K562 (cell line): ENCODE results near the gene KLRB1. TPM values are rescaled to one million over a fixed set of nuclear protein-coding genes. Genes with fewer than 3 reads are reported as not detected.

Experiments used
- GATAD2B ChIP-seq: fragments of 450-650 bp; IDR thresholded peaks from 2 replicates; pipeline ENCODE4 v1.6.1; 2017; ENCODE audit warnings: mild to moderate bottlenecking, borderline replicate concordance
- HDAC6 ChIP-seq: IDR thresholded peaks from 2 replicates; pipeline ENCODE4 v1.6.1; 2012; ENCODE audit warnings: low read depth, mild to moderate bottlenecking, control low read depth, inconsistent platforms, low read length, moderate library complexity
- HNRNPLL ChIP-seq: fragments of 200-400 bp; formaldehyde crosslinking; IDR thresholded peaks from 2 replicates; pipeline ENCODE4 v1.6.1; 2017; ENCODE audit warnings: low read length, low read depth, mild to moderate bottlenecking; ENCODE audit not compliant: poor library complexity, severe bottlenecking
- POLR2B ChIP-seq: fragments of 450-650 bp; IDR thresholded peaks from 2 replicates; pipeline ENCODE4 v1.6.1; 2018; ENCODE audit warnings: low read depth; ENCODE audit not compliant: partially characterized antibody
- POU5F1 ChIP-seq: fragments of 150-350 bp; IDR thresholded peaks from 2 replicates; pipeline ENCODE4 v1.6.1; 2014; ENCODE audit warnings: borderline replicate concordance, low read length, low read depth, mild to moderate bottlenecking; ENCODE audit not compliant: partially characterized antibody
- SAP30 ChIP-seq: fragments of 200-600 bp; sonication (generic); IDR thresholded peaks from 2 replicates; pipeline ENCODE4 v1.6.1; 2012; ENCODE audit warnings: borderline replicate concordance, low read depth, mild to moderate bottlenecking, moderate library complexity, low read length, control low read depth, inconsistent platforms; ENCODE audit not compliant: insufficient read depth, poor library complexity, severe bottlenecking
- SNRNP70 ChIP-seq: fragments of 200-400 bp; formaldehyde crosslinking; optimal IDR thresholded peaks from 2 replicates; pipeline ENCODE3; 2017; ENCODE audit warnings: low read depth, low read length
- SOX6 ChIP-seq: fragments of 450-650 bp; IDR thresholded peaks from 2 replicates; pipeline ENCODE4 v1.6.1; 2014; ENCODE audit warnings: mild to moderate bottlenecking
- TBL1XR1 ChIP-seq, 2 experiments: IDR thresholded peaks; 2 replicates each; pipeline ENCODE4 v1.6.1; 2012; ENCODE audit warnings: improper control_type of control experiment in 2 of 2, low read length in 2 of 2, mild to moderate bottlenecking in 1 of 2
- ZBTB7A ChIP-seq: IDR thresholded peaks from 2 replicates; pipeline ENCODE4 v1.6.1; 2011; ENCODE audit warnings: low read depth, mild to moderate bottlenecking, low read length, moderate library complexity, borderline replicate concordance; ENCODE audit not compliant: control insufficient read depth
- ZNF232 ChIP-seq: sonication (generic); formaldehyde crosslinking; IDR thresholded peaks from 2 replicates; pipeline ENCODE4 v1.8.0; 2022; ENCODE audit warnings: mild to moderate bottlenecking, missing genetic modification reagents
- ZNF436 ChIP-seq: fragments of 250-450, 450-650 bp; sonication (Bioruptor Pico); formaldehyde crosslinking; IDR thresholded peaks from 2 replicates; pipeline ENCODE4 v1.7.0; 2020; ENCODE audit warnings: mild to moderate bottlenecking
- ZNF589 ChIP-seq: fragments of 200-800 bp; sonication (Bioruptor generic); IDR thresholded peaks from 2 replicates; pipeline ENCODE4 v1.6.1; 2016; ENCODE audit warnings: low read depth, missing genetic modification characterization, missing compliant biosample characterization
- polyA plus RNA-seq, 8 experiments: library from polyadenylated mRNA; depleted of rRNA in 4 of 8; stranded (reverse) in 5 of 8; unstranded in 3 of 8; fragments of >200 nt; fragmentation: Nextera tagmentation in 2 of 8; fragmentation: Illumina TruSeq in 1 of 8; extraction: Ambion mirVana in 2 of 8; extraction: Trizol in 1 of 8; gene quantifications; 2 replicates each; pipeline versions ENCODE4 v1.2.1 to v1.2.3, GENCODE V29; 2011 to 2014; ENCODE audit warnings: inconsistent platforms in 1 of 8, missing spikeins in 1 of 8
- total RNA-seq, 7 experiments: library from RNA; depleted of rRNA in 6 of 7; stranded (reverse); fragments of >200 nt in 6 of 7; fragmentation: Illumina TruSeq in 2 of 7; extraction: Trizol in 2 of 7; gene quantifications; 2 replicates each; pipeline versions ENCODE4 v1.2.1 to v1.2.3, GENCODE V29; 2011 to 2021; ENCODE audit warnings: low replicate concordance in 1 of 7
- TF ChIP-seq, protein P1 (sequence below): fragments of 450-650 bp; formaldehyde crosslinking; IDR thresholded peaks from 2 replicates; pipeline ENCODE4 v1.4.0; 2020; ENCODE audit warnings: mild to moderate bottlenecking, moderate library complexity
- TF ChIP-seq, protein P2 (sequence below): fragments of 450-650 bp; IDR thresholded peaks from 2 replicates; pipeline ENCODE4 v1.6.1; 2016; ENCODE audit warnings: low read depth, mild to moderate bottlenecking, moderate library complexity
- TF ChIP-seq, protein P3 (sequence below): fragments of 450-650 bp; IDR thresholded peaks from 2 replicates; pipeline ENCODE4 v1.6.1; 2016; ENCODE audit warnings: borderline replicate concordance
- TF ChIP-seq, protein P4 (sequence below): sonication (generic); formaldehyde crosslinking; IDR thresholded peaks from 2 replicates; pipeline ENCODE4 v1.8.0; 2022; ENCODE audit warnings: mild to moderate bottlenecking, missing genetic modification reagents
- TF ChIP-seq, protein P5 (sequence below): fragments of 200-800 bp; sonication (Bioruptor generic); IDR thresholded peaks from 2 replicates; pipeline ENCODE4 v1.6.1; 2017; ENCODE audit warnings: missing genetic modification characterization, missing compliant biosample characterization

The KLRB1 gene
- total and polyA plus RNA-seq, 9 of the 15 experiments (the other 6 are each of a cell fraction or from before 2014, with no cell fraction given) = not detected

DNA sequence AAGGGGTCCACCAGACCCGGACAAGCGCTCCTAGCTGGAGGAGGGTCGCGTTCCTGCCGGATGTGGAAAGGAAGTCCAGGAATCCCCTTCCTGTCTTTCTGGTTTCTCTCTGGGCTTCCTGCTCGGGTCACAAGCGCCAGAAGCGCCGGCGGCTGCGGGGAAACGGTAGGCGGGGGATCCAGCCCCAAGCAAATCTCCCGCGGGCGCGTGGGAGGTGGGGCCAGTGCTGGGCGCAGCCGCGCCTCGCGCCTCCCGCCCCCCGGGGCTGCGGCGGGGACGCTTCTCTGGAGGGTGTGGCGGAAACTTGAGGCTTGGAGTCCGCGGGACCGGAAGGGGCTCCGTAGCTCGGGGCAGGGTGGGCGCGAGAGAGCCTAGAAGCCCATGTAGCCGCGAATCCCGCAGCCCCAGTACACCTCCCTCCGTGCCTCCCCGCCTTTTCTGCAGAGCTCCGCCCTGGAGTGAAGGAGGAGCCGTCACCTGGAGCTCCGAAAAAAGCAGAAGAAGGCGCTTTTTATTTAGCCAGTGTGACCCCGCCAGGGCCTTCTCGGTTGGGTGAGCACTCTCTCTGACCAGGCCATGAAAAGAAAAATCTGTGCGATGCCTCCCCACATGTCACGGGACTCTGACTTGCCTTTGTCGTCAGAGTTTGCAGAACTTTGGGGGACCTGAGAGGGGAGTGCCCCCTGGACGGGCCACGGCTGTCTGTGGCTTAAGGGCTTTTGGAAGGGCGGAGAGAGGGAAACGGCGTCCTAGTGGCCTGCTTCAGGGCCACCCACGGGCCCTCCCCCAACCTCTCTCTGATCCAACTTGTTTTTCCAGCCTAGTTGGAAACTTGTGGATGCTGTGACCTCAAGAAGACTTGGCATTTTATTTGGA is 40.3 kb upstream of the KLRB1 start (continued):
- TF ChIP-seq, protein P1, sequence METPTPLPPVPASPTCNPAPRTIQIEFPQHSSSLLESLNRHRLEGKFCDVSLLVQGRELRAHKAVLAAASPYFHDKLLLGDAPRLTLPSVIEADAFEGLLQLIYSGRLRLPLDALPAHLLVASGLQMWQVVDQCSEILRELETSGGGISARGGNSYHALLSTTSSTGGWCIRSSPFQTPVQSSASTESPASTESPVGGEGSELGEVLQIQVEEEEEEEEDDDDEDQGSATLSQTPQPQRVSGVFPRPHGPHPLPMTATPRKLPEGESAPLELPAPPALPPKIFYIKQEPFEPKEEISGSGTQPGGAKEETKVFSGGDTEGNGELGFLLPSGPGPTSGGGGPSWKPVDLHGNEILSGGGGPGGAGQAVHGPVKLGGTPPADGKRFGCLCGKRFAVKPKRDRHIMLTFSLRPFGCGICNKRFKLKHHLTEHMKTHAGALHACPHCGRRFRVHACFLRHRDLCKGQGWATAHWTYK (CRISPR knock-in tag) = 0 out of 2 replicates have a peak, but pooled peaks have one; percentile 10
- TF ChIP-seq TBL1XR1 (IDR thresholded peaks at IDR 0.05; ENCODE audit: low read length in 2 of 2) = no peak
- TF ChIP-seq, protein P2, sequence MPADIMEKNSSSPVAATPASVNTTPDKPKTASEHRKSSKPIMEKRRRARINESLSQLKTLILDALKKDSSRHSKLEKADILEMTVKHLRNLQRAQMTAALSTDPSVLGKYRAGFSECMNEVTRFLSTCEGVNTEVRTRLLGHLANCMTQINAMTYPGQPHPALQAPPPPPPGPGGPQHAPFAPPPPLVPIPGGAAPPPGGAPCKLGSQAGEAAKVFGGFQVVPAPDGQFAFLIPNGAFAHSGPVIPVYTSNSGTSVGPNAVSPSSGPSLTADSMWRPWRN = no peak
- TF ChIP-seq ZNF589 (CRISPR knock-in tag) = no peak
- TF ChIP-seq ZBTB7A = peak; percentile 79; the same call in 1 of the 2 replicates
- TF ChIP-seq ZNF232 (CRISPR knock-in tag) = no peak
- TF ChIP-seq, protein P3, sequence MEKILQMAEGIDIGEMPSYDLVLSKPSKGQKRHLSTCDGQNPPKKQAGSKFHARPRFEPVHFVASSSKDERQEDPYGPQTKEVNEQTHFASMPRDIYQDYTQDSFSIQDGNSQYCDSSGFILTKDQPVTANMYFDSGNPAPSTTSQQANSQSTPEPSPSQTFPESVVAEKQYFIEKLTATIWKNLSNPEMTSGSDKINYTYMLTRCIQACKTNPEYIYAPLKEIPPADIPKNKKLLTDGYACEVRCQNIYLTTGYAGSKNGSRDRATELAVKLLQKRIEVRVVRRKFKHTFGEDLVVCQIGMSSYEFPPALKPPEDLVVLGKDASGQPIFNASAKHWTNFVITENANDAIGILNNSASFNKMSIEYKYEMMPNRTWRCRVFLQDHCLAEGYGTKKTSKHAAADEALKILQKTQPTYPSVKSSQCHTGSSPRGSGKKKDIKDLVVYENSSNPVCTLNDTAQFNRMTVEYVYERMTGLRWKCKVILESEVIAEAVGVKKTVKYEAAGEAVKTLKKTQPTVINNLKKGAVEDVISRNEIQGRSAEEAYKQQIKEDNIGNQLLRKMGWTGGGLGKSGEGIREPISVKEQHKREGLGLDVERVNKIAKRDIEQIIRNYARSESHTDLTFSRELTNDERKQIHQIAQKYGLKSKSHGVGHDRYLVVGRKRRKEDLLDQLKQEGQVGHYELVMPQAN = no peak
- TF ChIP-seq POU5F1 = no peak
- no peak for TF ChIP-seq ZNF436 (CRISPR knock-in tag)
- peak; percentile 37; the same call in 1 of the 2 replicates for TF ChIP-seq GATAD2B
- TF ChIP-seq HNRNPLL = peak; percentile 89
- 0 out of 2 replicates have a peak, but pooled peaks have one; percentile 38 for TF ChIP-seq SOX6
- TF ChIP-seq SAP30 = no peak
- no peak for TF ChIP-seq HDAC6
- TF ChIP-seq, protein P4, sequence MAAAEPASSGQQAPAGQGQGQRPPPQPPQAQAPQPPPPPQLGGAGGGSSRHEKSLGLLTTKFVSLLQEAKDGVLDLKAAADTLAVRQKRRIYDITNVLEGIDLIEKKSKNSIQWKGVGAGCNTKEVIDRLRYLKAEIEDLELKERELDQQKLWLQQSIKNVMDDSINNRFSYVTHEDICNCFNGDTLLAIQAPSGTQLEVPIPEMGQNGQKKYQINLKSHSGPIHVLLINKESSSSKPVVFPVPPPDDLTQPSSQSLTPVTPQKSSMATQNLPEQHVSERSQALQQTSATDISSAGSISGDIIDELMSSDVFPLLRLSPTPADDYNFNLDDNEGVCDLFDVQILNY (CRISPR knock-in tag) = no peak
- TF ChIP-seq, protein P5, sequence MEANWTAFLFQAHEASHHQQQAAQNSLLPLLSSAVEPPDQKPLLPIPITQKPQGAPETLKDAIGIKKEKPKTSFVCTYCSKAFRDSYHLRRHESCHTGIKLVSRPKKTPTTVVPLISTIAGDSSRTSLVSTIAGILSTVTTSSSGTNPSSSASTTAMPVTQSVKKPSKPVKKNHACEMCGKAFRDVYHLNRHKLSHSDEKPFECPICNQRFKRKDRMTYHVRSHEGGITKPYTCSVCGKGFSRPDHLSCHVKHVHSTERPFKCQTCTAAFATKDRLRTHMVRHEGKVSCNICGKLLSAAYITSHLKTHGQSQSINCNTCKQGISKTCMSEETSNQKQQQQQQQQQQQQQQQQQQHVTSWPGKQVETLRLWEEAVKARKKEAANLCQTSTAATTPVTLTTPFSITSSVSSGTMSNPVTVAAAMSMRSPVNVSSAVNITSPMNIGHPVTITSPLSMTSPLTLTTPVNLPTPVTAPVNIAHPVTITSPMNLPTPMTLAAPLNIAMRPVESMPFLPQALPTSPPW (CRISPR knock-in tag) = peak; percentile 96
- peak; percentile 43 for TF ChIP-seq POLR2B
- TF ChIP-seq SNRNP70 = no peak
